Middle frontal gyrus (tissue), 1 donor: ENCODE measurements around the gene CST6.

Experiments
- DNase-seq: peaks from one replicate; pipeline ENCODE4 v3.0.0-alpha.2; 2015; ENCODE audit warnings: low spot score; ENCODE audit errors: extremely low spot score

CST6 gene

GRCh38 chr11:66011785-66012303 is at the start of gene CST6:
TSS of gene CST6 (plus strand) at chr11:66012008. CDS start at chr11:66012045, 37 bp downstream.
- DNase-seq: no peak

GRCh38 chr11:65962141-65962564 is 49.7 kb upstream of the CST6 start:
- no peak for DNase-seq

GRCh38 chr11:65964906-65965305 is 46.9 kb upstream of the CST6 start:
- DNase-seq: no peak

GRCh38 chr11:65965986-65966762 is 45.6 kb upstream of the CST6 start:
- DNase-seq: no peak

- DNase-seq: no peak
These were observed 44.4 kb upstream of the CST6 start for GRCh38 chr11:65967329-65967934.

GRCh38 chr11:65968600-65969482 is 43.0 kb upstream of the CST6 start:
- no peak for DNase-seq

- no peak for DNase-seq
These were observed 39.7 kb upstream of the CST6 start for GRCh38 chr11:65972116-65972515.

- no peak for DNase-seq
These were observed 38.2 kb upstream of the CST6 start for GRCh38 chr11:65973439-65974110.

- DNase-seq: no peak
These were observed 36.0 kb upstream of the CST6 start for GRCh38 chr11:65975771-65976170.

GRCh38 chr11:65976216-65977176 is 35.3 kb upstream of the CST6 start:
- no peak for DNase-seq

- DNase-seq: no peak
These were observed 34.0 kb upstream of the CST6 start for GRCh38 chr11:65977621-65978390.

- no peak for DNase-seq
These were observed 33.2 kb upstream of the CST6 start for GRCh38 chr11:65978391-65979238.

GRCh38 chr11:65979261-65979759 is 32.5 kb upstream of the CST6 start:
- no peak for DNase-seq

GRCh38 chr11:65981101-65981740 is 30.6 kb upstream of the CST6 start:
- DNase-seq: no peak

GRCh38 chr11:65981972-65982823 is 29.6 kb upstream of the CST6 start:
- DNase-seq: no peak

GRCh38 chr11:65982824-65983588 is 28.8 kb upstream of the CST6 start:
- no peak for DNase-seq
